HepG2 (cell line): ENCODE data around the gene CCDC85C. TPM values are rescaled to one million over a fixed set of nuclear protein-coding genes. Genes with fewer than 3 reads are reported as not detected.

Source experiments
- CSRNP1 ChIP-seq: sonication (generic); formaldehyde crosslinking; IDR thresholded peaks from 2 replicates; pipeline ENCODE4 v1.8.1; 2023; ENCODE audit warnings: mild to moderate bottlenecking, missing genetic modification reagents
- CTCF ChIP-seq: sonication (generic); formaldehyde crosslinking; IDR thresholded peaks from 2 replicates; pipeline ENCODE4 v1.5.0; 2020; ENCODE audit warnings: mild to moderate bottlenecking, missing genetic modification reagents, moderate library complexity
- HMGXB3 ChIP-seq: sonication (generic); formaldehyde crosslinking; IDR thresholded peaks from 2 replicates; pipeline ENCODE4 v1.4.0; 2020; ENCODE audit warnings: missing genetic modification reagents, borderline replicate concordance
- MYPOP ChIP-seq: sonication (generic); formaldehyde crosslinking; IDR thresholded peaks from 2 replicates; pipeline ENCODE4 v1.8.1; 2023; ENCODE audit warnings: mild to moderate bottlenecking, moderate library complexity, missing genetic modification reagents
- STAG1 ChIP-seq: sonication (generic); formaldehyde crosslinking; IDR thresholded peaks from 2 replicates; pipeline ENCODE4 v1.4.0; 2020; ENCODE audit warnings: missing genetic modification reagents
- TAF15 ChIP-seq: fragments of 200-400 bp; formaldehyde crosslinking; IDR thresholded peaks from one replicate; pipeline ENCODE4 v1.6.1; 2018; ENCODE audit warnings: mild to moderate bottlenecking, low read depth, low read length; ENCODE audit not compliant: poor library complexity, severe bottlenecking
- TFDP1 ChIP-seq: IDR thresholded peaks from 2 replicates; pipeline ENCODE4 v1.6.1; 2016; ENCODE audit warnings: missing compliant biosample characterization, missing genetic modification reagents, borderline replicate concordance
- ZFP91 ChIP-seq: sonication (generic); formaldehyde crosslinking; IDR thresholded peaks from 2 replicates; pipeline ENCODE4 v1.9.0; 2022; ENCODE audit warnings: missing genetic modification reagents, mild to moderate bottlenecking, borderline replicate concordance
- ZNF224 ChIP-seq: sonication (generic); formaldehyde crosslinking; IDR thresholded peaks from 2 replicates; pipeline ENCODE4 v1.5.0; 2020; ENCODE audit warnings: mild to moderate bottlenecking, missing genetic modification reagents
- ZNF24 ChIP-seq: fragments of 450-650 bp; IDR thresholded peaks from 2 replicates; pipeline ENCODE4 v1.6.1; 2017; ENCODE audit warnings: antibody characterized with exemption, mild to moderate bottlenecking
- ZNF274 ChIP-seq: sonication (generic); formaldehyde crosslinking; IDR thresholded peaks from 2 replicates; pipeline ENCODE4 v1.5.1; 2020; ENCODE audit warnings: mild to moderate bottlenecking, missing genetic modification reagents
- ZNF3 ChIP-seq: IDR thresholded peaks from 2 replicates; pipeline ENCODE4 v1.7.0; 2017; ENCODE audit warnings: inconsistent platforms
- ZNF333 ChIP-seq: sonication (generic); formaldehyde crosslinking; IDR thresholded peaks from 2 replicates; pipeline ENCODE4 v1.4.0; 2020; ENCODE audit warnings: mild to moderate bottlenecking, missing genetic modification reagents, borderline replicate concordance
- ZNF446 ChIP-seq: sonication (generic); formaldehyde crosslinking; IDR thresholded peaks from 2 replicates; pipeline ENCODE4 v1.5.0; 2020; ENCODE audit warnings: mild to moderate bottlenecking, missing genetic modification reagents
- ZNF614 ChIP-seq: IDR thresholded peaks from 2 replicates; pipeline ENCODE4 v1.6.1; 2018; ENCODE audit warnings: missing biosample characterization, missing genetic modification reagents, inconsistent platforms, borderline replicate concordance
- ZNF619 ChIP-seq: sonication (generic); formaldehyde crosslinking; IDR thresholded peaks from 2 replicates; pipeline ENCODE4 v1.4.0; 2020; ENCODE audit warnings: mild to moderate bottlenecking, missing genetic modification reagents
- ZNF644 ChIP-seq: IDR thresholded peaks from 2 replicates; pipeline ENCODE4 v1.6.1; 2016; ENCODE audit warnings: low read depth
- polyA plus RNA-seq, 8 experiments: library from polyadenylated mRNA; depleted of rRNA in 3 of 8; stranded (reverse) in 7 of 8; unstranded in 1 of 8; fragments of >200 nt; fragmentation: Illumina TruSeq in 4 of 8; extraction: Trizol in 4 of 8; gene quantifications; 2 replicates each; pipeline versions ENCODE4 v1.2.1 to v1.2.3, GENCODE V29; 2011 to 2016; ENCODE audit warnings: low read depth in 4 of 8, missing spikeins in 1 of 8, mixed read lengths in 1 of 8; ENCODE audit not compliant: insufficient read depth in 1 of 8
- total RNA-seq, 5 experiments: library from RNA; depleted of rRNA; stranded (reverse); fragments of >200 nt; fragmentation: Illumina TruSeq; extraction: Trizol; gene quantifications; 2 replicates each; pipeline ENCODE4 v1.2.3, GENCODE V29; 2016; ENCODE audit warnings: low read depth in 1 of 5

Gene CCDC85C
- total and polyA plus RNA-seq, 2 of the 13 experiments (the other 11 are each of a cell fraction or from before 2014, with no cell fraction given) = 18.8 to 43.8 TPM

GRCh38 chr14:99628887-99629618 lies 25.0 kb upstream of the CCDC85C start (continued):
- no peak for TF ChIP-seq TFDP1 (CRISPR knock-in tag)
- 0 out of 2 replicates have a peak, but pooled peaks have one; percentile 29 for TF ChIP-seq ZNF619 (CRISPR knock-in tag)
- TF ChIP-seq ZNF274 (CRISPR knock-in tag) = no peak
- no peak for TF ChIP-seq CSRNP1
- TF ChIP-seq CTCF (CRISPR knock-in tag) = peak; percentile 98
- TF ChIP-seq ZNF24 = no peak
- no peak for TF ChIP-seq ZNF3 (CRISPR knock-in tag)
- no peak for TF ChIP-seq ZNF333 (CRISPR knock-in tag)
- no peak for TF ChIP-seq ZNF644 (CRISPR knock-in tag)
- peak; percentile 68; the same call in 1 of the 2 replicates for TF ChIP-seq ZFP91
- no peak for TF ChIP-seq ZNF224 (CRISPR knock-in tag)
- no peak for TF ChIP-seq ZNF446
- TF ChIP-seq HMGXB3 = 0 out of 2 replicates have a peak, but pooled peaks have one; percentile 38
- TF ChIP-seq TAF15 = no peak
- TF ChIP-seq ZNF614 (CRISPR knock-in tag) = 0 out of 2 replicates have a peak, but pooled peaks have one; percentile 50
- no peak for TF ChIP-seq MYPOP (CRISPR knock-in tag)
- peak; percentile 99 for TF ChIP-seq STAG1
